Stomach (tissue), 9 donors: ENCODE measurements around the gene SCP2D1. TPM values are rescaled to one million over a fixed set of nuclear protein-coding genes. Genes with fewer than 3 reads are reported as not detected.

Source experiments
- DNase-seq, 2 donors: peaks; one replicate each; pipeline versions ENCODE4 v3.0.0 to v3.0.0-alpha.2; 2013 to 2019
- H3K27ac ChIP-seq, 5 donors: fragments of 200-600 bp in 4 of 5; sonication (generic) in 4 of 5; one replicate each; pipeline ENCODE4 v1.5.1; 2013 to 2019; ENCODE audit warnings: mild to moderate bottlenecking in 1 of 5, moderate library complexity in 1 of 5
- H3K27me3 ChIP-seq, 3 donors: fragments of 200-600 bp; sonication (generic); one replicate each; pipeline ENCODE4 v1.5.1; 2017 to 2019; ENCODE audit warnings: mixed run types in 1 of 3
- H3K36me3 ChIP-seq, 4 donors: fragments of 200-600 bp; sonication (generic); 1 replicate in 3 of 4; 2 replicates in 1 of 4; pipeline ENCODE4 v1.5.1; 2016 to 2019
- H3K4me1 ChIP-seq, 4 donors: fragments of 200-600 bp; sonication (generic); one replicate each; pipeline ENCODE4 v1.5.1; 2016 to 2019
- H3K4me3 ChIP-seq, 4 donors: fragments of 200-600 bp; sonication (generic) in 3 of 4; one replicate each; pipeline ENCODE4 v1.5.1; 2016 to 2019; ENCODE audit warnings: mild to moderate bottlenecking in 1 of 4
- H3K9me3 ChIP-seq, 4 donors: fragments of 200-600 bp; sonication (generic); one replicate each; pipeline ENCODE4 v1.5.1; 2016 to 2019
- CTCF ChIP-seq, 7 experiments: fragments of 450-650 bp in 4 of 7; fragments of 200-600 bp in 3 of 7; sonication (generic) in 3 of 7; IDR thresholded peaks; one replicate each; pipeline ENCODE4 v1.5.1; 2016 to 2019; ENCODE audit warnings: antibody characterized with exemption in 7 of 7, control low read depth in 2 of 7, mild to moderate bottlenecking in 1 of 7
- EP300 ChIP-seq: sonication (generic); formaldehyde crosslinking; IDR thresholded peaks from one replicate; pipeline ENCODE4 v1.6.1; 2017; ENCODE audit warnings: antibody characterized with exemption
- POLR2A ChIP-seq, 4 donors: fragments of 450-650 bp; IDR thresholded peaks; one replicate each; pipeline ENCODE4 v1.6.1; 2016; ENCODE audit warnings: antibody characterized with exemption in 4 of 4, control low read depth in 2 of 4, mild to moderate bottlenecking in 1 of 4, moderate library complexity in 1 of 4
- POLR2AphosphoS5 ChIP-seq, 3 donors: sonication (generic); formaldehyde crosslinking; IDR thresholded peaks; one replicate each; pipeline ENCODE4 v1.6.1; 2016; ENCODE audit warnings: antibody characterized with exemption in 3 of 3
- WGBS, 5 donors: extraction: QIAGEN DNeasy Blood & Tissue Kit in 3 of 5; methylation state at CpG; one replicate each; pipeline versions ENCODE4 v1.1.5 to v1.1.7; 2013 to 2018; 5-methylcytosine and 5-hydroxymethylcytosine counted together
- intact Hi-C: fragments of 100-400 bp; cut with DNase I; formaldehyde crosslinking; loops from one replicate; pipeline ENCODE4 v1.15.1; 2023; ENCODE audit warnings: low total_unique reads
- polyA plus RNA-seq, 3 donors: library from polyadenylated mRNA; stranded (reverse); fragments of 200-250 nt; gene quantifications; one replicate each; pipeline ENCODE4 v1.2.3, GENCODE V29; 2013
- total RNA-seq, 5 donors: library from RNA; depleted of rRNA; stranded (reverse); fragments of >200 nt; gene quantifications; one replicate each; pipeline versions ENCODE4 v1.1.0 to v1.2.3, GENCODE V29; 2014 to 2016
- donor health status: healthy with polysubstance abuse.
- donor health status: Bipolar disorder and iron deficiency.
- donor health status: healthy.

The SCP2D1 gene
- total and polyA plus RNA-seq, 8 donors, result not detected

DNA sequence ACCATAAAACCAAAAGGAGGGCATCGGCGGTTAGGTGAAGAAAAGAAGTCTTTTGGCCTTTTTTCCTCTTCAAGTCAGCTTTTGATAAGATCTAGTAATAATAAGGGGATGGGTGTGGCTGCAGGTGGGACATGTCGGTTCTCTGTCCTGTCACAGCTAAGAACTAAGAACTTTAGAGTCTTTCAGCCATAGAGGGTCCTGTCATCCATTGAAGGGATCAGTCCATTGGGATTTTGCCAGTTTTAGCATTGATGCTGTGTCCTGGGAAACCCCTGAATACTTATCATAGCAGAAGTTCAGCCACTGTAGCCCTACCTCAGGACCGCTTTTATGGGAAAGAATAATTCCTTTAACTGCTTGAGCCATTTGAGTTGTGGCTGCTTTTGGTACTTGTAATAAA, 18.2 kb upstream of the SCP2D1 start:
- no peak for TF ChIP-seq POLR2AphosphoS5 (IDR thresholded peaks at IDR 0.05)
- no peak for TF ChIP-seq EP300
- no peak for TF ChIP-seq CTCF (IDR thresholded peaks at IDR 0.05)
- TF ChIP-seq POLR2A (IDR thresholded peaks at IDR 0.05), result no peak
- H3K36me3 ChIP-seq, result no peaks in the 10 kb centered on the region
- H3K4me3 ChIP-seq, result no peak overlapping the region
- peaks cover 0 to 6% (median 3%) of the 10 kb centered on the region in 4 donors for H3K9me3 ChIP-seq
- H3K4me1 ChIP-seq, result peaks cover 0 to 19% (median 11%) of the 10 kb centered on the region in 4 donors
- WGBS, 5 donors, result 85 to 94% (median 93%) methylated on average over 4 of the region's 4 CpGs
- no peak overlapping the region for H3K27ac ChIP-seq
- no peak for DNase-seq
- intact Hi-C loops, result no loop called here
- H3K27me3 ChIP-seq, result no peaks in the 10 kb centered on the region

- 84 to 95% (median 93%) methylated on average over 2 of the region's 2 CpGs for WGBS, 5 donors
- intact Hi-C loops, result no loop called here
Measured at GRCh38 chr20:18796282-18796833, 17.2 kb upstream of the SCP2D1 start.

DNA sequence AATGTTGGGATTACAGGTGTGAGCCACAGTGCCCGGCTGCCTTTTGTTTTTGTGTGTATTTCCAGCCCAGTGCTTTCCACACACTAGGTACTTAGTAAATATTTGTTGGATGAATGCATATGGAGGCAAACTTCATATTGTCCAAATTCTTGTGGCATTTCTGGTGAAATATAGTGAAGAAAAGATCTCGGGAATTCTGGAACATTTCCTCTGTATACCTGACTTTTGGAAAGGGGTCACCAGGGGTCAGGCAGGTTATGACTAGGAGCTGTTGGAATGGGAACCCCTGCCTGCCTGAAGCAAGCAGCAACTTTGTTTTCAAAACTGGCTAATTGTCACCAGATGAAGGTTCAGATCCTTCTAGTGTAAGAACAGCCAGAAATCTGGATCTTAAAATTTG, 12.1 kb upstream of the SCP2D1 start:
- no peak overlapping the region for H3K27ac ChIP-seq
- intact Hi-C loops, result no loop called here
- no peak overlapping the region for H3K4me3 ChIP-seq
- TF ChIP-seq POLR2AphosphoS5 (IDR thresholded peaks at IDR 0.05), result no peak
- no peak for TF ChIP-seq EP300
- TF ChIP-seq CTCF (IDR thresholded peaks at IDR 0.05), result no peak
- no peak for TF ChIP-seq POLR2A (IDR thresholded peaks at IDR 0.05)
- peaks cover 0 to 2% (median under 1%) of the 10 kb centered on the region in 4 donors for H3K9me3 ChIP-seq
- H3K4me1 ChIP-seq, result no peaks in the 10 kb centered on the region
- no peaks in the 10 kb centered on the region for H3K27me3 ChIP-seq
- H3K36me3 ChIP-seq, result no peaks in the 10 kb centered on the region
- DNase-seq, result no peak
- 74 to 85% (median 84%) methylated on average over 2 of the region's 2 CpGs for WGBS, 5 donors

More at GRCh38 chr20:18796282-18796833, 17.2 kb upstream of the SCP2D1 start:
- Histone ChIP-seq H3K9me3 (peaks cover 0 to 6% (median 3%) of the 10 kb centered on the region in 4 donors), H3K27me3 (no peaks in the 10 kb centered on the region), H3K36me3 (no peaks in the 10 kb centered on the region), H3K4me1 (peaks cover 0 to 19% (median 11%) of the 10 kb centered on the region in 4 donors), H3K27ac (no peak overlapping the region), H3K4me3 (no peak overlapping the region)
- TF ChIP-seq POLR2A (IDR thresholded peaks at IDR 0.05) (no peak), CTCF (IDR thresholded peaks at IDR 0.05) (no peak), POLR2AphosphoS5 (IDR thresholded peaks at IDR 0.05) (no peak), EP300 (no peak)
- no peak for DNase-seq

- Histone ChIP-seq H3K4me3 (no peak overlapping the region), H3K27ac (no peak overlapping the region), H3K4me1 (no peaks in the 10 kb centered on the region), H3K36me3 (no peaks in the 10 kb centered on the region), H3K27me3 (no peaks in the 10 kb centered on the region), H3K9me3 (no peaks in the 10 kb centered on the region)
- WGBS, 5 donors, result 66 to 75% (median 72%) methylated on average over 7 of the region's 7 CpGs
- DNase-seq, result peak in 1 of 2 donors; percentile 28
- intact Hi-C loops, result no loop called here
- TF ChIP-seq POLR2AphosphoS5 (IDR thresholded peaks at IDR 0.05), result no peak
- TF ChIP-seq EP300, result no peak
- no peak for TF ChIP-seq POLR2A (IDR thresholded peaks at IDR 0.05)
- TF ChIP-seq CTCF (IDR thresholded peaks at IDR 0.05), result no peak
Measured at GRCh38 chr20:18802012-18802634, 11.5 kb upstream of the SCP2D1 start.
